C4-2B (cell line): ENCODE measurements around the gene PEF1.

ENCODE experiments used
- CTCF ChIP-seq: fragments of 450-650 bp; conservative IDR thresholded peaks from 2 replicates; pipeline ENCODE4 v1.5.1; 2017; ENCODE audit warnings: mild to moderate bottlenecking
- ZFX ChIP-seq: fragments of 450-650 bp; IDR thresholded peaks from 2 replicates; pipeline ENCODE4 v1.6.1; 2017

GRCh38 chr1:31595836-31596736 is 48.6 kb downstream of the PEF1 start:
- TF ChIP-seq CTCF: no peak
- TF ChIP-seq ZFX: no peak
